AG10803 (cell line): ENCODE measurements around the gene HDAC3.
A peak's percentile ranks its signal among the peaks of the same experiment; 100 is the strongest.

Experiments used
- DNase-seq: peaks from one replicate; pipeline ENCODE4 v3.0.0; 2010; ENCODE audit warnings: low read depth
- H3K4me3 ChIP-seq: 2 replicates; pipeline ENCODE4 v1.5.1; 2011; ENCODE audit warnings: mild to moderate bottlenecking, low read length, control low read depth
- TF ChIP-seq, protein P1 (sequence below): conservative IDR thresholded peaks from 2 replicates; pipeline ENCODE4 v1.5.1; 2011; ENCODE audit warnings: mild to moderate bottlenecking, low read length, control low read depth, inconsistent platforms

HDAC3 gene

DNA sequence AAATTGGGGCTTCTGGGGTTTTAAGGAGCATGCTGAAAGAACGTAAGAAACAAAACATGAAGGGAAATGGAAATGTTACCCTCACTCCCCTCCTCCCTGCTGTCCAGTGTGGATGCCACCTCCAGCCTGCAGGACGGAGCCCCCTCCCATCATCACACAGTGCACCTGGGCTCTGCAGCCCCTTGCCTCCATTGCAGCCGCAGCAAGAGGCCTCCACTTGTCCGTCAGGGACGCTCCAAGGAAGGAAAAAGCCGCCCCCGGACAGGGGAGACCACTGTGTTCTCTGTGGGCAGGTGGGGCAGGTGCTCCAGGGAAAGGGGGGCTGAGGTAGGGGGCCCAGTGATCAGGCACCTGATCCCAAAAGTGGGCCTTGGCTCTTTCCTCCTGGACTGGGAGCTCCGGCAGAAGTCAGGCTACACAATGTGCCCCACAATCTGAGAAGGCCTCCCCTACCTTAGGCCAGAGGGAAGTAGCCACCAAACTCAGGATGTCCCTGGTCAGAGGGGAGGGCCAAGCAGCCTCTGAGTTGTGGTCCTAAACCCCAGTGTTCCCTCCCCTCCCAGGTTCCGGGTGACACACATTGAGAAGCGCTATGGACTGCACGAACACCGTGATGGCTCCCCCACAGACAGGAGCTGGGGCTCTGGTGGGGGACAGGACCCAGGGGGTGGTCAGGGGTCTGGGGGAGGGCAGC lies 2.9 kb upstream of the HDAC3 start:
- TF ChIP-seq, protein P1, sequence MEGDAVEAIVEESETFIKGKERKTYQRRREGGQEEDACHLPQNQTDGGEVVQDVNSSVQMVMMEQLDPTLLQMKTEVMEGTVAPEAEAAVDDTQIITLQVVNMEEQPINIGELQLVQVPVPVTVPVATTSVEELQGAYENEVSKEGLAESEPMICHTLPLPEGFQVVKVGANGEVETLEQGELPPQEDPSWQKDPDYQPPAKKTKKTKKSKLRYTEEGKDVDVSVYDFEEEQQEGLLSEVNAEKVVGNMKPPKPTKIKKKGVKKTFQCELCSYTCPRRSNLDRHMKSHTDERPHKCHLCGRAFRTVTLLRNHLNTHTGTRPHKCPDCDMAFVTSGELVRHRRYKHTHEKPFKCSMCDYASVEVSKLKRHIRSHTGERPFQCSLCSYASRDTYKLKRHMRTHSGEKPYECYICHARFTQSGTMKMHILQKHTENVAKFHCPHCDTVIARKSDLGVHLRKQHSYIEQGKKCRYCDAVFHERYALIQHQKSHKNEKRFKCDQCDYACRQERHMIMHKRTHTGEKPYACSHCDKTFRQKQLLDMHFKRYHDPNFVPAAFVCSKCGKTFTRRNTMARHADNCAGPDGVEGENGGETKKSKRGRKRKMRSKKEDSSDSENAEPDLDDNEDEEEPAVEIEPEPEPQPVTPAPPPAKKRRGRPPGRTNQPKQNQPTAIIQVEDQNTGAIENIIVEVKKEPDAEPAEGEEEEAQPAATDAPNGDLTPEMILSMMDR = no peak
- H3K4me3 ChIP-seq = no peak overlapping the region
- DNase-seq = no peak

DNA sequence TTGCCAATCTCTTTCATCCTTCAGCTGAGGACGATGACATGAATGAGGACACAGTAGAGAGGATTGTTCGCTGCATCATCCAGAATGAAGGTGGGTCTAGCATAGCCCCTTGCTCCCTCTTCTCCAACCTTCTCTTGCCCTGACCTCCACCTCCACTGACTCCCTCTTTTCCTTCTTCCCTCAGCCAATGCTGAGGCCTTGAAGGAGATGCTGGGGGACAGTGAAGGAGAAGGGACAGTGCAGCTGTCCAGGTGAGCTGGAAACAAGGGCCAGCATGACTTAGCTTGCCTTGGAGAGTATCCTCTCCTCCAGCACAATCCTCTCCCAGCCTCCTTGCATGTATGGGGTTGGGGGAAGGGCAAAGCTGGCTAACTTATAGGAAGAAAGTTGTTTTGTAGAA lies 2.1 kb upstream of the HDAC3 start:
- no peak for DNase-seq
- H3K4me3 ChIP-seq = no peak overlapping the region
- TF ChIP-seq, protein P1 = no peak

DNA sequence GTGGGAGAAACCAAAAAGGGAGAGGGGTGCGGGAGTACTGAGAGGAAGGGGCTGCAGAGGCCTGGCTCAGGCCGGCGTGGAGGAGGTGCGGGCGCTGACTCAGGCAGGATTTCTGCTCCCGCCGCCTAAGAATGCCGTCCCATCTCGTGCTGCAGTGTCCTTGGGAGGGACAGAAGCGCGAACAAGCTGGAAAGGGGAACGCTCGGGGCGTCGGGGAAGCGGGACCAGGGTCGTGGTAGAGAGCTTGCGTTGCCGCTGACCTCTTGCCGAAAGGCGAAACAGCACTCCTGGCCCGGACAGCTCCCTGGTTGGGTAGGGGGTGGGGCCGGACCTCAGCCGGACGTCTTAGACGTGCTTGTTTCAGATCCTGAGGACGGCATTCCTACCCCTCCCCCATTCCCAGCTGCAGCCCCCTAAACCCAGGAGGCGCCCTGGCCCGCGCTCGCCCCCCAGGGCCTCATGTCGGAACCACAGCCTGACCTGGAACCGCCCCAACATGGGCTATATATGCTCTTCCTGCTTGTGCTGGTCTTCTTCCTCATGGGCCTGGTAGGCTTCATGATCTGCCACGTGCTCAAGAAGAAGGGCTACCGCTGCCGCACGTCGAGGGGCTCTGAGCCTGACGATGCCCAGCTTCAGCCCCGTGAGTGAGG lies 1.2 kb upstream of the HDAC3 start:
- DNase-seq = peak; percentile 34
- H3K4me3 ChIP-seq = peak overlapping the region; percentile 99
- TF ChIP-seq, protein P1 = peak; percentile 25

DNA sequence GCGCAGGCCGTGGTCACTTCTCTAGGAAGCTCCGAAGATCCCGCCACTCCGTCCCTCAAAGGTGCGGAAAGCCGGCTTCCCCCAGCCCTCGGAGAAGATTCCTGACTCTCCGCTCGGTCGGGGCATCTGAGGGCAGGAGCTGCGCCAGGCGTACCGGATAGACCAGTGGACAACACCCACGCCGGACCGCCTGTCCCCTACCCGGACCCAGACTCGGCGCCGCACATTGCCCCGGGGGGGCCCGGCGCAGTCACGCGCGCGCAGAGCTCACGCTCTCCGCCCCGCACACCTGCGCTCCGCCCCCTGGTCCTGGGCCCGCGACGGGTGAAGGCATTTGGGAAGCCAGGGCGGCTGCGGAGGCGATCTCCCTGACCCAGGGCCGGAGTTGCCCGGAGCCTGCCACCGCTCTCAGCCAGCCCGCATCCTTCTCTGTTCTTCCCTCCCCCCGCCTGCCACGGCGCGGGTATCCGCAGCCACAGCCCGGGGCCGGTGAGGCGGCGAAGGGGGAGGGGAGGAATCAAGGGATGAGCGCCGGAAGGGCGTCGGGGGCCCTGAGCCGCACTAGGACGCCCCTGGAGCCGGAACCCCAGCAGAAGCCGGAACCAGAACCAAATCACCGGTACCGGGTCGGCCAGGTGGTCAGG lies 596 bp upstream of the HDAC3 start:
- DNase-seq = no peak
- peak overlapping the region; percentile 99 for H3K4me3 ChIP-seq
- TF ChIP-seq, protein P1 = no peak

DNA sequence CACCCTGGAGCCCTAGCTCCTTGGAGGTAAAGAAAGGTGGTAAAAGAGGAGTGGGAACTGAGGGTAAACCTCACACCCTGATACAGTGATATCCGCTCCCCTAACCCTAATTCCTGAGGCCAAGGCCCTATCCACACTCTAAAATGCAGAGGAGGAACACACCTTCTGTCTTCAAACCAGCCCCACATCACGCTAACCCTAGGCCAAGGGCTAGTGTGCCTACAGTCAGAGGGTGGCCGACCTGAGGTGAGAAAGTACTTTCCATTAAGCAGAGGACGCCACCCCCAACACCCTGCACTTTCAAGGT lies 590 bp downstream of the HDAC3 start:
- H3K4me3 ChIP-seq = peak overlapping the region; percentile 99
- TF ChIP-seq, protein P1 = no peak
- no peak for DNase-seq

DNA sequence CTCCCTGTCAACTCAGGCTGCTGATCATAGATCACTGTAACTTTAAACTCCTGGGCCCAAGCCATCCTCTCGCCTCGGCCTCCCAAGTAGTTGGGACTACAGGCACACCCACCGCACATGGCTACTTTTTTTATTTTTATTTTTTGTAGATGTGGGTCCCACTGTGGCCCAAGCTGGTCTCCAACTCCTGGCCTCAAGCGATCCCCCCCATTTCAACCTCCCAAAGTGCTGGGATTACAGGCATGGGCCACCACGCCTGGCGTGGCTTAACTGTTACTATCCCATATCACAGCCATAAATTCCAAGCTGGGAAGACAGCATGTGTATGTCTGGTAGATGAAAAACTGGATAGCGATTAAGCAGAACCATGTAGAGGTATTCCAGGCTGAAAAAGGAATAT lies 1.0 kb downstream of the HDAC3 start:
- DNase-seq = no peak
- TF ChIP-seq, protein P1 = no peak
- H3K4me3 ChIP-seq = peak overlapping the region; percentile 99

DNA sequence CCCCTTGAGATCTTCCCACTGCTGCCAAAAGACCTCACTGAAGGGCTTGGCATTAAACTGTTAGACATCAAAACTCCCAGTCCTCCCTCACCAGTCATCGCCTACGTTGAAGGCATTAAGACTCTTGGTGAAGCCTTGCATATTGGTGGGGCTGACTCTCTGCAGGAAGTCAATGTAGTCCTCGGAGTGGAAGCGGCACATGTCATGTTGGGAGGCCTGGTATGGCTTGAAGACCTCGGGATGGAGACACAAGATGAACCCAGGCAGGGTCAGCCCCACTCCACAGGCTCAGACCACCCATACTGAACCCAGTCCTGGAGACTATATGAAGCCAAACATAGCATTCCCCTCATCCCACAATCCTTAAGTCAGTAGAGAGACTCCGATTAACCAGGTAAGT lies 1.9 kb downstream of the HDAC3 start:
- TF ChIP-seq, protein P1 = no peak
- no peak for DNase-seq
- no peak overlapping the region for H3K4me3 ChIP-seq
